Activated T-cell treated with anti-CD3 and anti-CD28 coated beads, Interleukin-2, amount 50 U/mL, for 4 hours (primary cell): Measurements from ENCODE around the gene UNKL. TPM values are rescaled to one million over a fixed set of nuclear protein-coding genes. Genes with fewer than 3 reads are reported as not detected.

Experiments used
- ATAC-seq, 2 donors: fragments of 200-7000 bp; cut with Tn5 transposase; one replicate each; pipeline ENCODE4 v1.10.0; 2021
- DNase-seq: peaks from one replicate; pipeline ENCODE4 v3.0.0-alpha.2; 2020
- H3K27me3 Mint-ChIP-seq: one replicate; pipeline ENCODE4 v1.8.0; 2021; ENCODE audit warnings: low read depth, mixed read lengths
- H3K36me3 Mint-ChIP-seq: one replicate; pipeline ENCODE4 v1.8.0; 2022; ENCODE audit warnings: mixed read lengths; ENCODE audit not compliant: insufficient read depth
- H3K4me1 Mint-ChIP-seq: one replicate; pipeline ENCODE4 v1.8.0; 2021; ENCODE audit warnings: low read depth, mixed read lengths
- H3K4me3 Mint-ChIP-seq: one replicate; pipeline ENCODE4 v1.8.0; 2021; ENCODE audit warnings: mild to moderate bottlenecking, moderate library complexity, mixed read lengths
- H3K9me3 Mint-ChIP-seq: one replicate; pipeline ENCODE4 v1.8.0; 2021; ENCODE audit warnings: mixed read lengths
- total RNA-seq, 3 donors: library from RNA; stranded (reverse); gene quantifications; one replicate each; pipeline ENCODE4 v1.2.1, GENCODE V29; 2021

Gene UNKL
- total RNA-seq, 3 donors from 2014 or later: 24.5 to 30.2 (median 29.0) TPM

- no peak within 1 kb of the TSS for H3K4me3 Mint-ChIP-seq
- no peak for ATAC-seq
- no peaks in the 10 kb centered on the region for H3K4me1 Mint-ChIP-seq
- H3K27me3 Mint-ChIP-seq: peaks cover 4% of the 10 kb centered on the region
- no peaks in the 10 kb centered on the region for H3K9me3 Mint-ChIP-seq
- H3K36me3 Mint-ChIP-seq: no peaks in the 10 kb centered on the region
- no peak for DNase-seq
Measured at GRCh38 chr16:1430759-1431496, 16.4 kb upstream of the UNKL start, which contains the start of gene PERCC1. Gene PERCC1, plus strand, starts transcription at chr16:1431078. Its CDS starts 1,516 bp downstream, at chr16:1432594.

GRCh38 chr16:1430214-1430758, 15.8 kb upstream of the UNKL start:
- H3K9me3 Mint-ChIP-seq: no peaks in the 10 kb centered on the region
- DNase-seq (no peak), ATAC-seq (no peak)
- peaks cover 4% of the 10 kb centered on the region for H3K27me3 Mint-ChIP-seq
- no peak overlapping the region for H3K4me3 Mint-ChIP-seq
- H3K36me3 Mint-ChIP-seq: no peaks in the 10 kb centered on the region
- no peaks in the 10 kb centered on the region for H3K4me1 Mint-ChIP-seq

GRCh38 chr16:1429631-1430030, 15.1 kb upstream of the UNKL start:
- no peak for DNase-seq
- no peaks in the 10 kb centered on the region for H3K36me3 Mint-ChIP-seq
- no peak for ATAC-seq
- no peak overlapping the region for H3K4me3 Mint-ChIP-seq
- no peaks in the 10 kb centered on the region for H3K9me3 Mint-ChIP-seq
- H3K27me3 Mint-ChIP-seq: peaks cover 4% of the 10 kb centered on the region
- H3K4me1 Mint-ChIP-seq: no peaks in the 10 kb centered on the region

GRCh38 chr16:1429012-1429411, 14.5 kb upstream of the UNKL start:
- H3K4me1 Mint-ChIP-seq: no peaks in the 10 kb centered on the region
- no peaks in the 10 kb centered on the region for H3K36me3 Mint-ChIP-seq
- no peak overlapping the region for H3K4me3 Mint-ChIP-seq
- DNase-seq: no peak
- peaks cover 4% of the 10 kb centered on the region for H3K27me3 Mint-ChIP-seq
- no peaks in the 10 kb centered on the region for H3K9me3 Mint-ChIP-seq
- no peak for ATAC-seq

- Mint-ChIP-seq H3K4me3 (no peak overlapping the region), H3K4me1 (no peaks in the 10 kb centered on the region), H3K9me3 (no peaks in the 10 kb centered on the region), H3K27me3 (peaks cover 4% of the 10 kb centered on the region), H3K36me3 (no peaks in the 10 kb centered on the region)
- ATAC-seq: peak; percentile 79 to 86
- peak; percentile 26 for DNase-seq
Measured at GRCh38 chr16:1428511-1428910, 14.0 kb upstream of the UNKL start.

GRCh38 chr16:1427473-1428461, 13.3 kb upstream of the UNKL start:
- Mint-ChIP-seq H3K36me3 (no peaks in the 10 kb centered on the region), H3K9me3 (no peaks in the 10 kb centered on the region), H3K4me3 (no peak overlapping the region), H3K4me1 (no peaks in the 10 kb centered on the region), H3K27me3 (peaks cover 4% of the 10 kb centered on the region)
- DNase-seq (no peak), ATAC-seq (no peak)

- Mint-ChIP-seq H3K27me3 (peaks cover 4% of the 10 kb centered on the region), H3K4me1 (peaks cover 4% of the 10 kb centered on the region), H3K9me3 (no peaks in the 10 kb centered on the region), H3K36me3 (no peaks in the 10 kb centered on the region), H3K4me3 (no peak overlapping the region)
- ATAC-seq (no peak), DNase-seq (no peak)
Measured at GRCh38 chr16:1426734-1427471, 12.4 kb upstream of the UNKL start.

GRCh38 chr16:1425616-1426370, 11.3 kb upstream of the UNKL start:
- Mint-ChIP-seq H3K27me3 (peaks cover 4% of the 10 kb centered on the region), H3K4me1 (peaks cover 12% of the 10 kb centered on the region), H3K4me3 (no peak overlapping the region), H3K9me3 (no peaks in the 10 kb centered on the region), H3K36me3 (no peaks in the 10 kb centered on the region)
- DNase-seq (no peak), ATAC-seq (no peak)

- H3K27me3 Mint-ChIP-seq: no peaks in the 10 kb centered on the region
- DNase-seq (no peak), ATAC-seq (no peak)
- H3K9me3 Mint-ChIP-seq: no peaks in the 10 kb centered on the region
- H3K4me1 Mint-ChIP-seq: peaks cover 12% of the 10 kb centered on the region
- no peak overlapping the region for H3K4me3 Mint-ChIP-seq
- H3K36me3 Mint-ChIP-seq: no peaks in the 10 kb centered on the region
Measured at GRCh38 chr16:1424028-1424427, 9.5 kb upstream of the UNKL start.

GRCh38 chr16:1422076-1422475, 7.6 kb upstream of the UNKL start:
- no peaks in the 10 kb centered on the region for H3K27me3 Mint-ChIP-seq
- DNase-seq (no peak), ATAC-seq (no peak)
- H3K36me3 Mint-ChIP-seq: peaks cover 2% of the 10 kb centered on the region
- H3K9me3 Mint-ChIP-seq: no peaks in the 10 kb centered on the region
- H3K4me1 Mint-ChIP-seq: peaks cover 19% of the 10 kb centered on the region
- peak overlapping the region; percentile 46 for H3K4me3 Mint-ChIP-seq

- Mint-ChIP-seq H3K4me3 (peak overlapping the region; percentile 82), H3K4me1 (peaks cover 21% of the 10 kb centered on the region), H3K36me3 (peaks cover 2% of the 10 kb centered on the region), H3K27me3 (no peaks in the 10 kb centered on the region), H3K9me3 (no peaks in the 10 kb centered on the region)
- DNase-seq (no peak), ATAC-seq (peak in 1 of 2 donors; percentile 0)
Measured at GRCh38 chr16:1420111-1420539, 5.6 kb upstream of the UNKL start.

GRCh38 chr16:1416521-1416941, 2.0 kb upstream of the UNKL start:
- DNase-seq: no peak
- ATAC-seq: no peak
- Mint-ChIP-seq H3K9me3 (no peaks in the 10 kb centered on the region), H3K4me1 (peaks cover 20% of the 10 kb centered on the region), H3K27me3 (no peaks in the 10 kb centered on the region), H3K4me3 (peak overlapping the region; percentile 8), H3K36me3 (peaks cover 2% of the 10 kb centered on the region)
